ENCODE results near the gene S100PBP.

GRCh38 chr1:32890516-32891240 is 73.2 kb downstream of the S100PBP start:
- TF ChIP-seq CTCF (IDR thresholded peaks at IDR 0.05) (no peak), POLR2A (IDR thresholded peaks at IDR 0.05) (no peak)

Measured in testis (tissue), 2 donors.